ENCODE results near the gene SEC11C.

- TF ChIP-seq CTCF (IDR thresholded peaks at IDR 0.05) (no peak), EZH2 (IDR thresholded peaks at IDR 0.05; ENCODE audit: borderline replicate concordance, insufficient read depth, low read depth, low read length, poor library complexity, severe bottlenecking) (no peak)
Observed at GRCh38 chr18:59159265-59159664, 19.6 kb downstream of the SEC11C start.

All from B cell (primary cell).